ENCODE data around the gene ISOC2. TPM values are rescaled to one million over a fixed set of nuclear protein-coding genes. Genes with fewer than 3 reads are reported as not detected.

The ISOC2 gene
- total RNA-seq, 3 donors from 2014 or later, result 42.7 to 71.5 (median 57.0) TPM

DNA sequence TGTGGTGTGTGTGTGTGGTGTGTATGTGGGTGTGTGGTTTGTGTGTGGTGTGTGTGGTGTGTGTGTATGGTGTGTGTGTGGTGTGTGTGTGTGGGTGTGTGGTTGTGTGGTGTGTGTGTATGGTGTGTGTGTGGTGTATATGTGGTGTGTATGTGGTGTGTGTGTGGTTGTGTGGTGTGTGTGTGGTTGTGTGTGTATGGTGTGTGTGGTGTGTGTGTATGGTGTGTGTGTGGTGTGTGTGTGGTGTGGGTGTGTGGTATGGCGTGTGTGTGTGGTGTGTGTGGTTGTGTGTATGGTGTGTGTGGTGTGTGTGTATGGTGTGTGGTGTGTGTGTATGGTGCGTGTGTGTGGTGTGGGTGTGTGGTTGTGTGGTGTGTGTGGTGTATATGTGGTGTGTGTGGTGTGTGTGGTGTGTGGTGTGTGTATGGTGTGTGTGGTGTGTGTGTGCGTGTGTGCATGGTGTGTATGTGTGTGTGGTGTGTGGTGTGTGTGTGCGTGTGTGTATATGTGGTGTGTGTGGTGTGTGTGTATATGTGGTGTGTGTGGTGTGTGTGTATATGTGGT is 27.0 kb downstream of the ISOC2 start:
- intact Hi-C loops (cut with DNase I; ENCODE audit: low total_unique reads), result no loop called here
- peaks cover 5 to 81% of the 10 kb centered on the region in 2 donors for H3K27me3 ChIP-seq
- H3K9me3 ChIP-seq, result no peaks in the 10 kb centered on the region
- no peak for DNase-seq (ENCODE audit: low spot score in 2 of 2)
- no peaks in the 10 kb centered on the region for H3K4me1 ChIP-seq
- H3K4me3 ChIP-seq, result no peak overlapping the region
- TF ChIP-seq, protein P1, sequence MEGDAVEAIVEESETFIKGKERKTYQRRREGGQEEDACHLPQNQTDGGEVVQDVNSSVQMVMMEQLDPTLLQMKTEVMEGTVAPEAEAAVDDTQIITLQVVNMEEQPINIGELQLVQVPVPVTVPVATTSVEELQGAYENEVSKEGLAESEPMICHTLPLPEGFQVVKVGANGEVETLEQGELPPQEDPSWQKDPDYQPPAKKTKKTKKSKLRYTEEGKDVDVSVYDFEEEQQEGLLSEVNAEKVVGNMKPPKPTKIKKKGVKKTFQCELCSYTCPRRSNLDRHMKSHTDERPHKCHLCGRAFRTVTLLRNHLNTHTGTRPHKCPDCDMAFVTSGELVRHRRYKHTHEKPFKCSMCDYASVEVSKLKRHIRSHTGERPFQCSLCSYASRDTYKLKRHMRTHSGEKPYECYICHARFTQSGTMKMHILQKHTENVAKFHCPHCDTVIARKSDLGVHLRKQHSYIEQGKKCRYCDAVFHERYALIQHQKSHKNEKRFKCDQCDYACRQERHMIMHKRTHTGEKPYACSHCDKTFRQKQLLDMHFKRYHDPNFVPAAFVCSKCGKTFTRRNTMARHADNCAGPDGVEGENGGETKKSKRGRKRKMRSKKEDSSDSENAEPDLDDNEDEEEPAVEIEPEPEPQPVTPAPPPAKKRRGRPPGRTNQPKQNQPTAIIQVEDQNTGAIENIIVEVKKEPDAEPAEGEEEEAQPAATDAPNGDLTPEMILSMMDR (IDR thresholded peaks at IDR 0.05), result no peak
- TF ChIP-seq POLR2AphosphoS5 (IDR thresholded peaks at IDR 0.05) (no peak), POLR2A (IDR thresholded peaks at IDR 0.05) (no peak)
- no peak overlapping the region for H3K27ac ChIP-seq
- no peaks in the 10 kb centered on the region for H3K36me3 ChIP-seq

- Histone ChIP-seq H3K4me1 (no peaks in the 10 kb centered on the region), H3K27ac (no peak overlapping the region), H3K9me3 (no peaks in the 10 kb centered on the region), H3K27me3 (peaks cover 0 to 74% of the 10 kb centered on the region in 2 donors), H3K36me3 (no peaks in the 10 kb centered on the region), H3K4me3 (no peak overlapping the region)
- TF ChIP-seq, protein P1 (IDR thresholded peaks at IDR 0.05), result no peak
- TF ChIP-seq POLR2AphosphoS5 (IDR thresholded peaks at IDR 0.05), result no peak
- TF ChIP-seq POLR2A (IDR thresholded peaks at IDR 0.05), result no peak
- DNase-seq (ENCODE audit: low spot score in 2 of 2), result no peak
- intact Hi-C loops (cut with DNase I; ENCODE audit: low total_unique reads), result no loop called here
Measured at GRCh38 chr19:55433292-55433691, 28.1 kb downstream of the ISOC2 start.

- no peak overlapping the region for H3K4me3 ChIP-seq
- no peak for DNase-seq (ENCODE audit: low spot score in 2 of 2)
Measured at GRCh38 chr19:55432241-55432959, 29.0 kb downstream of the ISOC2 start.

GRCh38 chr19:55431183-55431582 is 30.3 kb downstream of the ISOC2 start:
- Histone ChIP-seq H3K4me3 (no peak overlapping the region), H3K27me3 (peaks cover 0 to 55% of the 10 kb centered on the region in 2 donors)
- intact Hi-C loops (cut with DNase I; ENCODE audit: low total_unique reads), result no loop called here

More at GRCh38 chr19:55432241-55432959, 29.0 kb downstream of the ISOC2 start:
- H3K27ac ChIP-seq, result no peak overlapping the region
- H3K4me1 ChIP-seq, result no peaks in the 10 kb centered on the region
- no peaks in the 10 kb centered on the region for H3K9me3 ChIP-seq
- TF ChIP-seq POLR2A (IDR thresholded peaks at IDR 0.05), result no peak
- TF ChIP-seq, protein P1 (IDR thresholded peaks at IDR 0.05), result no peak
- no peak for TF ChIP-seq POLR2AphosphoS5 (IDR thresholded peaks at IDR 0.05)
- peaks cover 0 to 65% of the 10 kb centered on the region in 2 donors for H3K27me3 ChIP-seq
- no peaks in the 10 kb centered on the region for H3K36me3 ChIP-seq
- intact Hi-C loops (cut with DNase I; ENCODE audit: low total_unique reads), result no loop called here

GRCh38 chr19:55426042-55426441 is 35.4 kb downstream of the ISOC2 start:
- no peaks in the 10 kb centered on the region for H3K9me3 ChIP-seq
- H3K4me1 ChIP-seq, result no peaks in the 10 kb centered on the region
- H3K4me3 ChIP-seq, result no peak overlapping the region
- no peaks in the 10 kb centered on the region for H3K36me3 ChIP-seq
- no peak overlapping the region for H3K27ac ChIP-seq
- H3K27me3 ChIP-seq, result peaks cover 0 to 28% of the 10 kb centered on the region in 2 donors
- intact Hi-C loops (cut with DNase I; ENCODE audit: low total_unique reads), result no loop called here
- DNase-seq (ENCODE audit: low spot score in 2 of 2), result no peak
- no peak for TF ChIP-seq POLR2A (IDR thresholded peaks at IDR 0.05)
- no peak for TF ChIP-seq POLR2AphosphoS5 (IDR thresholded peaks at IDR 0.05)
- TF ChIP-seq, protein P1 (IDR thresholded peaks at IDR 0.05), result no peak

More at GRCh38 chr19:55431183-55431582, 30.3 kb downstream of the ISOC2 start:
- H3K9me3 ChIP-seq, result no peaks in the 10 kb centered on the region
- H3K27ac ChIP-seq, result no peak overlapping the region
- no peaks in the 10 kb centered on the region for H3K36me3 ChIP-seq
- no peak for TF ChIP-seq POLR2AphosphoS5 (IDR thresholded peaks at IDR 0.05)
- no peak for TF ChIP-seq POLR2A (IDR thresholded peaks at IDR 0.05)
- TF ChIP-seq, protein P1 (IDR thresholded peaks at IDR 0.05), result no peak
- H3K4me1 ChIP-seq, result no peaks in the 10 kb centered on the region
- no peak for DNase-seq (ENCODE audit: low spot score in 2 of 2)
